Keratinocyte (primary cell): ENCODE data around the gene ERBB4. TPM values are rescaled to one million over a fixed set of nuclear protein-coding genes. Genes with fewer than 3 reads are reported as not detected.

Experiments used
- DNase-seq: peaks from one replicate; pipeline ENCODE4 v3.0.0-alpha.2; 2011; ENCODE audit warnings: low read depth, missing footprints, low spot score
- FAIRE-seq: peaks from 2 replicates; lab custom pipeline; 2011; peaks lifted over from hg19 to GRCh38; lab: Jason Lieb, UNC
- H2AFZ ChIP-seq: 2 replicates; pipeline ENCODE4 v1.6.0; 2012; ENCODE audit warnings: low read length, control low read depth, inconsistent platforms; ENCODE audit not compliant: control insufficient read depth
- H3K27ac ChIP-seq: 2 replicates; pipeline ENCODE4 v1.5.1; 2011; ENCODE audit warnings: low read length; ENCODE audit not compliant: control insufficient read depth, insufficient read depth
- H3K27me3 ChIP-seq: 3 replicates; pipeline ENCODE4 v1.6.0; 2011; ENCODE audit warnings: low read length; ENCODE audit not compliant: control insufficient read depth, insufficient read depth; ENCODE audit errors: extremely low read depth
- H3K36me3 ChIP-seq, 2 experiments: 2 replicates in 1 of 2; 3 replicates in 1 of 2; pipeline ENCODE4 v1.5.1; 2011; ENCODE audit warnings: low read length in 2 of 2, mild to moderate bottlenecking in 1 of 2; ENCODE audit not compliant: control insufficient read depth in 2 of 2, insufficient read depth in 2 of 2; ENCODE audit errors: extremely low read depth in 1 of 2
- H3K4me1 ChIP-seq: 3 replicates; pipeline ENCODE4 v1.5.1; 2011; ENCODE audit warnings: low read length; ENCODE audit not compliant: control insufficient read depth, insufficient read depth; ENCODE audit errors: extremely low read depth
- H3K4me2 ChIP-seq: 3 replicates; pipeline ENCODE4 v1.6.0; 2011; ENCODE audit warnings: low read depth, low read length; ENCODE audit not compliant: control insufficient read depth, insufficient read depth; ENCODE audit errors: extremely low read depth
- H3K4me3 ChIP-seq, 3 experiments: fragments of 200-600 bp in 1 of 3; sonication (generic) in 1 of 3; 2 replicates in 2 of 3; 3 replicates in 1 of 3; pipeline ENCODE4 v1.5.1; 2011 to 2016; ENCODE audit warnings: low read length in 3 of 3, mild to moderate bottlenecking in 3 of 3, control low read depth in 2 of 3, inconsistent platforms in 1 of 3, low read depth in 1 of 3, mixed read lengths in 1 of 3, mixed run types in 1 of 3, moderate library complexity in 1 of 3; ENCODE audit not compliant: control insufficient read depth in 2 of 3, insufficient read depth in 2 of 3; ENCODE audit errors: extremely low read depth in 1 of 3
- H3K79me2 ChIP-seq: 2 replicates; pipeline ENCODE4 v1.6.0; 2012; ENCODE audit warnings: low read length; ENCODE audit not compliant: control insufficient read depth, insufficient read depth
- H3K9ac ChIP-seq: 3 replicates; pipeline ENCODE4 v1.6.0; 2011; ENCODE audit warnings: low read length; ENCODE audit not compliant: control insufficient read depth, insufficient read depth; ENCODE audit errors: extremely low read depth
- H3K9me1 ChIP-seq: 3 replicates; pipeline ENCODE4 v1.6.0; 2011; ENCODE audit warnings: low read length; ENCODE audit not compliant: control insufficient read depth, insufficient read depth; ENCODE audit errors: extremely low read depth
- H3K9me3 ChIP-seq: 2 replicates; pipeline ENCODE4 v1.5.1; 2012; ENCODE audit warnings: low read depth, low read length; ENCODE audit not compliant: control insufficient read depth
- H4K20me1 ChIP-seq: 3 replicates; pipeline ENCODE4 v1.6.0; 2011; ENCODE audit warnings: low read length; ENCODE audit not compliant: control insufficient read depth, insufficient read depth; ENCODE audit errors: extremely low read depth
- EZH2 ChIP-seq: IDR thresholded peaks from one replicate; pipeline ENCODE4 v1.6.1; 2012; ENCODE audit warnings: inconsistent platforms, mild to moderate bottlenecking, low read length, moderate library complexity
- dilution Hi-C: fragments of 300-500 bp; cut with MboI; formaldehyde crosslinking; loops from one replicate; pipeline ENCODE4 v1.7.0; 2020; ENCODE audit warnings: low sequenced_read_pairs; ENCODE audit not compliant: extremely low pct_ligation_motif_present
- polyA plus RNA-seq, 5 experiments: library from polyadenylated mRNA; depleted of rRNA in 3 of 5; stranded (reverse) in 3 of 5; stranded (forward) in 1 of 5; unstranded in 1 of 5; fragments of >200 nt; gene quantifications; 1 replicate in 1 of 5; 2 replicates in 3 of 5; 3 replicates in 1 of 5; pipeline versions ENCODE4 v1.2.1 to v1.2.3, GENCODE V29; 2011 to 2012; ENCODE audit warnings: missing spikeins in 2 of 5, low read depth in 1 of 5, low replicate concordance in 1 of 5
- TF ChIP-seq, protein P1 (sequence below), 3 experiments: IDR thresholded peaks in 1 of 3; conservative IDR thresholded peaks in 1 of 3; optimal IDR thresholded peaks in 1 of 3; 2 replicates in 2 of 3; 3 replicates in 1 of 3; pipeline versions ENCODE3 to v1.5.1; 2011; ENCODE audit warnings: low read length in 3 of 3, mild to moderate bottlenecking in 3 of 3, moderate library complexity in 2 of 3, control low read depth in 1 of 3, inconsistent platforms in 1 of 3; ENCODE audit not compliant: insufficient read depth in 2 of 3; ENCODE audit errors: extremely low read depth in 1 of 3

ERBB4 gene
- polyA plus RNA-seq, 1 donor (not counting 4 experiments of a cell fraction or from before 2014, with no cell fraction given), result 0.01 TPM

DNA sequence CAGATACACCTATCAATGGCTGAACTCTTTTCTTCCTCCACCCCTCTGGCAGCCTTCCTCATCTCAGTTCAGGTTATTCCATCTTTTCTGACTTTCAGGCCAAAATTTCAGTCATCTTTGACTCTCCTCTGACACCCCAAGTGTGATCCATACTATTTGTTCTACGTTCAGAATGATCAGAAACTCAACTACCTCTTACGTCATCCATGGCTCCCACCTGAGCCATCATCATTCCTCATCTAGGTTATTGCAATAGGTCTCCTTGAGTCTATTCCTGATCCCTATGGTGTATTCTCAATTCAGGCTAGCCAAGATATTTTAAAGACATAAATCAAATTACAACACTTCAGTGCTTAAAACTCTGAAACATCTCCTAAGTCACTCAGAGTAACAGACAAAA is 589.7 kb downstream of the ERBB4 start:
- no peak overlapping the region for H3K27ac ChIP-seq
- no peak overlapping the region for H3K9ac ChIP-seq
- no peaks in the 10 kb centered on the region for H3K9me3 ChIP-seq
- no peaks in the 10 kb centered on the region for H3K9me1 ChIP-seq
- H3K27me3 ChIP-seq, result no peaks in the 10 kb centered on the region
- no peak overlapping the region for H3K4me2 ChIP-seq
- H3K4me3 ChIP-seq, result no peak overlapping the region
- DNase-seq (no peak), FAIRE-seq (no peak)
- no peak overlapping the region for H2AFZ ChIP-seq
- H3K36me3 ChIP-seq, result no peaks in the 10 kb centered on the region
- dilution Hi-C loops, result no loop called here
- H3K79me2 ChIP-seq, result no peaks in the 10 kb centered on the region
- H3K4me1 ChIP-seq, result no peaks in the 10 kb centered on the region
- H4K20me1 ChIP-seq, result no peaks in the 10 kb centered on the region
- no peak for TF ChIP-seq EZH2
- TF ChIP-seq, protein P1, sequence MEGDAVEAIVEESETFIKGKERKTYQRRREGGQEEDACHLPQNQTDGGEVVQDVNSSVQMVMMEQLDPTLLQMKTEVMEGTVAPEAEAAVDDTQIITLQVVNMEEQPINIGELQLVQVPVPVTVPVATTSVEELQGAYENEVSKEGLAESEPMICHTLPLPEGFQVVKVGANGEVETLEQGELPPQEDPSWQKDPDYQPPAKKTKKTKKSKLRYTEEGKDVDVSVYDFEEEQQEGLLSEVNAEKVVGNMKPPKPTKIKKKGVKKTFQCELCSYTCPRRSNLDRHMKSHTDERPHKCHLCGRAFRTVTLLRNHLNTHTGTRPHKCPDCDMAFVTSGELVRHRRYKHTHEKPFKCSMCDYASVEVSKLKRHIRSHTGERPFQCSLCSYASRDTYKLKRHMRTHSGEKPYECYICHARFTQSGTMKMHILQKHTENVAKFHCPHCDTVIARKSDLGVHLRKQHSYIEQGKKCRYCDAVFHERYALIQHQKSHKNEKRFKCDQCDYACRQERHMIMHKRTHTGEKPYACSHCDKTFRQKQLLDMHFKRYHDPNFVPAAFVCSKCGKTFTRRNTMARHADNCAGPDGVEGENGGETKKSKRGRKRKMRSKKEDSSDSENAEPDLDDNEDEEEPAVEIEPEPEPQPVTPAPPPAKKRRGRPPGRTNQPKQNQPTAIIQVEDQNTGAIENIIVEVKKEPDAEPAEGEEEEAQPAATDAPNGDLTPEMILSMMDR (optimal IDR thresholded peaks at IDR 0.05 in 1 of 3, IDR thresholded peaks at IDR 0.05 in 1 of 3, conservative IDR thresholded peaks at IDR 0.05 in 1 of 3; ENCODE audit: extremely low read depth in 1 of 3, insufficient read depth in 2 of 3, low read length in 3 of 3), result no peak

DNA sequence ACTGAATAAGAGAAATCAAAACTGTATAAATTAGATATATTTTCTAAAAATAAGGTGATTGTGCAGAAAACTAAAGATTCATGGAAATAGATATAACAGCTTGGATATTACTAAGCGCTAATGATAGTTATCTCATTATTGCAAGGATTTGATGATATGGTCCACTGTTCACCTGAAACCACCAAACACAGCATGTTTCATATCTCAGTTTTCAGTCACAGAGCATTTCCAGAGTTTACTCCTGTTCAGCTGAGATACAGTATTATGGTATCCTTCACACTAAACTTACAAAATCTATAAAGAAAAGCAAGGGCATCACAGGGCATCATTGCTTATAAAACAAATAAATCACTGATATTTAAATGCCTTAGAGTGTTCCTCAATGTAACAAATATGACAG is 591.6 kb downstream of the ERBB4 start:
- Histone ChIP-seq H3K27me3 (no peaks in the 10 kb centered on the region), H3K4me3 (no peak overlapping the region), H3K79me2 (no peaks in the 10 kb centered on the region), H3K4me1 (no peaks in the 10 kb centered on the region), H3K36me3 (no peaks in the 10 kb centered on the region), H3K9me3 (no peaks in the 10 kb centered on the region), H2AFZ (no peak overlapping the region), H3K9me1 (no peaks in the 10 kb centered on the region), H3K9ac (no peak overlapping the region), H3K4me2 (no peak overlapping the region), H3K27ac (no peak overlapping the region), H4K20me1 (no peaks in the 10 kb centered on the region)
- dilution Hi-C loops, result no loop called here
- no peak for TF ChIP-seq EZH2
- TF ChIP-seq, protein P1 (optimal IDR thresholded peaks at IDR 0.05 in 1 of 3, IDR thresholded peaks at IDR 0.05 in 1 of 3, conservative IDR thresholded peaks at IDR 0.05 in 1 of 3; ENCODE audit: extremely low read depth in 1 of 3, insufficient read depth in 2 of 3, low read length in 3 of 3), result no peak
- FAIRE-seq (no peak), DNase-seq (no peak)
